ENCODE measurements around the gene BUB1B.

- TF ChIP-seq, protein P1, sequence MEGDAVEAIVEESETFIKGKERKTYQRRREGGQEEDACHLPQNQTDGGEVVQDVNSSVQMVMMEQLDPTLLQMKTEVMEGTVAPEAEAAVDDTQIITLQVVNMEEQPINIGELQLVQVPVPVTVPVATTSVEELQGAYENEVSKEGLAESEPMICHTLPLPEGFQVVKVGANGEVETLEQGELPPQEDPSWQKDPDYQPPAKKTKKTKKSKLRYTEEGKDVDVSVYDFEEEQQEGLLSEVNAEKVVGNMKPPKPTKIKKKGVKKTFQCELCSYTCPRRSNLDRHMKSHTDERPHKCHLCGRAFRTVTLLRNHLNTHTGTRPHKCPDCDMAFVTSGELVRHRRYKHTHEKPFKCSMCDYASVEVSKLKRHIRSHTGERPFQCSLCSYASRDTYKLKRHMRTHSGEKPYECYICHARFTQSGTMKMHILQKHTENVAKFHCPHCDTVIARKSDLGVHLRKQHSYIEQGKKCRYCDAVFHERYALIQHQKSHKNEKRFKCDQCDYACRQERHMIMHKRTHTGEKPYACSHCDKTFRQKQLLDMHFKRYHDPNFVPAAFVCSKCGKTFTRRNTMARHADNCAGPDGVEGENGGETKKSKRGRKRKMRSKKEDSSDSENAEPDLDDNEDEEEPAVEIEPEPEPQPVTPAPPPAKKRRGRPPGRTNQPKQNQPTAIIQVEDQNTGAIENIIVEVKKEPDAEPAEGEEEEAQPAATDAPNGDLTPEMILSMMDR (conservative IDR thresholded peaks at IDR 0.05 in 1 of 2, IDR thresholded peaks at IDR 0.05 in 1 of 2; ENCODE audit: extremely low read depth in 1 of 2, insufficient read depth in 1 of 2, low read depth in 1 of 2, low read length in 2 of 2): no peak
- no peak for TF ChIP-seq EZH2 (IDR thresholded peaks at IDR 0.05; ENCODE audit: borderline replicate concordance, low read length)
Observed at GRCh38 chr15:40269604-40270003, 108.7 kb downstream of the BUB1B start.

Measured in mammary epithelial cell (primary cell).